ENCODE measurements around the gene BMPER.

BMPER gene

GRCh38 chr7:33905389-33906032 is at the start of gene BMPER:
Gene BMPER (plus strand): TSS chr7:33905539. CDS start chr7:33905614, 75 bp downstream.
- no peak for DNase-seq (ENCODE audit: low read depth in 2 of 2)

GRCh38 chr7:33861947-33862346 is 43.4 kb upstream of the BMPER start:
- no peak for DNase-seq (ENCODE audit: low read depth in 2 of 2)

- DNase-seq (ENCODE audit: low read depth in 2 of 2), result no peak
These were observed 42.2 kb upstream of the BMPER start for GRCh38 chr7:33862946-33863814.

GRCh38 chr7:33868166-33868565 is 37.2 kb upstream of the BMPER start:
- DNase-seq (ENCODE audit: low read depth in 2 of 2), result peak in 1 of 2 experiments; percentile 33

- DNase-seq (ENCODE audit: low read depth in 2 of 2), result no peak
These were observed 36.2 kb upstream of the BMPER start for GRCh38 chr7:33869176-33869575.

- DNase-seq (ENCODE audit: low read depth in 2 of 2), result no peak
These were observed 35.2 kb upstream of the BMPER start for GRCh38 chr7:33870120-33870519.

- no peak for DNase-seq (ENCODE audit: low read depth in 2 of 2)
These were observed 32.5 kb upstream of the BMPER start for GRCh38 chr7:33872870-33873269.

GRCh38 chr7:33873518-33873917 is 31.8 kb upstream of the BMPER start:
- no peak for DNase-seq (ENCODE audit: low read depth in 2 of 2)

- DNase-seq (ENCODE audit: low read depth in 2 of 2), result peak; percentile 66 to 74
These were observed 31.2 kb upstream of the BMPER start for GRCh38 chr7:33873981-33874750.

- peak; percentile 99 for DNase-seq (ENCODE audit: low read depth in 2 of 2)
These were observed 30.4 kb upstream of the BMPER start for GRCh38 chr7:33874943-33875342.

- DNase-seq (ENCODE audit: low read depth in 2 of 2), result no peak
These were observed 28.6 kb upstream of the BMPER start for GRCh38 chr7:33876596-33877274.

- DNase-seq (ENCODE audit: low read depth in 2 of 2), result peak; percentile 63 to 64
These were observed 24.6 kb upstream of the BMPER start for GRCh38 chr7:33880787-33881186.

- DNase-seq (ENCODE audit: low read depth in 2 of 2), result no peak
These were observed 24.0 kb upstream of the BMPER start for GRCh38 chr7:33881316-33881715.

- no peak for DNase-seq (ENCODE audit: low read depth in 2 of 2)
These were observed 23.1 kb upstream of the BMPER start for GRCh38 chr7:33882040-33882837.

GRCh38 chr7:33882950-33883670 is 22.2 kb upstream of the BMPER start:
- DNase-seq (ENCODE audit: low read depth in 2 of 2), result no peak

- no peak for DNase-seq (ENCODE audit: low read depth in 2 of 2)
These were observed 21.7 kb upstream of the BMPER start for GRCh38 chr7:33883671-33883965.

- DNase-seq (ENCODE audit: low read depth in 2 of 2), result no peak
These were observed 19.8 kb upstream of the BMPER start for GRCh38 chr7:33885290-33886148.

- DNase-seq (ENCODE audit: low read depth in 2 of 2), result no peak
These were observed 19.2 kb upstream of the BMPER start for GRCh38 chr7:33886149-33886623.

GRCh38 chr7:33887266-33887975 is 17.9 kb upstream of the BMPER start:
- no peak for DNase-seq (ENCODE audit: low read depth in 2 of 2)
